HEK293 (cell line): Measurements from ENCODE around the gene ACSBG1.

Experiments used
- MZF1 ChIP-seq: fragments of 450-650 bp; formaldehyde crosslinking; IDR thresholded peaks from 2 replicates; pipeline ENCODE4 v1.5.1; 2017; ENCODE audit warnings: missing biosample characterization, missing genetic modification characterization, borderline replicate concordance
- PBX3 ChIP-seq: sonication (generic); formaldehyde crosslinking; IDR thresholded peaks from 2 replicates; pipeline ENCODE4 v1.8.1; 2022; ENCODE audit warnings: mild to moderate bottlenecking, moderate library complexity, missing genetic modification reagents
- REST ChIP-seq: fragments of 450-650 bp; formaldehyde crosslinking; IDR thresholded peaks from 2 replicates; pipeline ENCODE4 v1.5.1; 2016; ENCODE audit warnings: missing biosample characterization, missing genetic modification characterization
- SALL2 ChIP-seq: fragments of 450-650 bp; formaldehyde crosslinking; IDR thresholded peaks from 2 replicates; pipeline ENCODE4 v1.5.0; 2017; ENCODE audit warnings: missing biosample characterization, mild to moderate bottlenecking, missing genetic modification characterization, borderline replicate concordance
- SP7 ChIP-seq: fragments of 450-650 bp; formaldehyde crosslinking; IDR thresholded peaks from 2 replicates; pipeline ENCODE4 v1.5.1; 2016; ENCODE audit warnings: missing biosample characterization, missing genetic modification characterization
- ZBTB1 ChIP-seq: fragments of 450-650 bp; formaldehyde crosslinking; IDR thresholded peaks from 2 replicates; pipeline ENCODE4 v1.5.1; 2016; ENCODE audit warnings: missing biosample characterization, missing genetic modification characterization
- ZNF449 ChIP-seq: fragments of 450-650 bp; formaldehyde crosslinking; IDR thresholded peaks from 2 replicates; pipeline ENCODE4 v1.5.1; 2017; ENCODE audit warnings: missing biosample characterization, mild to moderate bottlenecking, missing genetic modification characterization, moderate library complexity
- ZNF561 ChIP-seq: fragments of 450-650 bp; IDR thresholded peaks from 2 replicates; pipeline ENCODE4 v1.5.1; 2018; ENCODE audit warnings: missing biosample characterization, missing genetic modification characterization, borderline replicate concordance
- ZNF707 ChIP-seq: fragments of 450-650 bp; formaldehyde crosslinking; IDR thresholded peaks from 2 replicates; pipeline ENCODE4 v1.5.1; 2016; ENCODE audit warnings: missing biosample characterization, missing genetic modification characterization
- TF ChIP-seq, protein P1 (sequence below): fragments of 450-650 bp; formaldehyde crosslinking; IDR thresholded peaks from 2 replicates; pipeline ENCODE4 v1.5.1; 2016; ENCODE audit warnings: missing biosample characterization, missing genetic modification characterization, low read depth
- TF ChIP-seq, protein P2 (sequence below): fragments of 450-650 bp; formaldehyde crosslinking; IDR thresholded peaks from 2 replicates; pipeline ENCODE4 v1.5.1; 2016; ENCODE audit warnings: missing biosample characterization, missing genetic modification characterization

GRCh38 chr15:78140292-78140691 lies 94.1 kb downstream of the ACSBG1 start:
- no peak for TF ChIP-seq MZF1 (tag by site-specific recombination)
- TF ChIP-seq ZBTB1 (tag by site-specific recombination), result no peak
- TF ChIP-seq REST (tag by site-specific recombination), result no peak
- TF ChIP-seq SALL2, result no peak
- TF ChIP-seq, protein P1, sequence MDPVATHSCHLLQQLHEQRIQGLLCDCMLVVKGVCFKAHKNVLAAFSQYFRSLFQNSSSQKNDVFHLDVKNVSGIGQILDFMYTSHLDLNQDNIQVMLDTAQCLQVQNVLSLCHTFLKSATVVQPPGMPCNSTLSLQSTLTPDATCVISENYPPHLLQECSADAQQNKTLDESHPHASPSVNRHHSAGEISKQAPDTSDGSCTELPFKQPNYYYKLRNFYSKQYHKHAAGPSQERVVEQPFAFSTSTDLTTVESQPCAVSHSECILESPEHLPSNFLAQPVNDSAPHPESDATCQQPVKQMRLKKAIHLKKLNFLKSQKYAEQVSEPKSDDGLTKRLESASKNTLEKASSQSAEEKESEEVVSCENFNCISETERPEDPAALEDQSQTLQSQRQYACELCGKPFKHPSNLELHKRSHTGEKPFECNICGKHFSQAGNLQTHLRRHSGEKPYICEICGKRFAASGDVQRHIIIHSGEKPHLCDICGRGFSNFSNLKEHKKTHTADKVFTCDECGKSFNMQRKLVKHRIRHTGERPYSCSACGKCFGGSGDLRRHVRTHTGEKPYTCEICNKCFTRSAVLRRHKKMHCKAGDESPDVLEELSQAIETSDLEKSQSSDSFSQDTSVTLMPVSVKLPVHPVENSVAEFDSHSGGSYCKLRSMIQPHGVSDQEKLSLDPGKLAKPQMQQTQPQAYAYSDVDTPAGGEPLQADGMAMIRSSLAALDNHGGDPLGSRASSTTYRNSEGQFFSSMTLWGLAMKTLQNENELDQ (tag by site-specific recombination), result no peak
- TF ChIP-seq, protein P2, sequence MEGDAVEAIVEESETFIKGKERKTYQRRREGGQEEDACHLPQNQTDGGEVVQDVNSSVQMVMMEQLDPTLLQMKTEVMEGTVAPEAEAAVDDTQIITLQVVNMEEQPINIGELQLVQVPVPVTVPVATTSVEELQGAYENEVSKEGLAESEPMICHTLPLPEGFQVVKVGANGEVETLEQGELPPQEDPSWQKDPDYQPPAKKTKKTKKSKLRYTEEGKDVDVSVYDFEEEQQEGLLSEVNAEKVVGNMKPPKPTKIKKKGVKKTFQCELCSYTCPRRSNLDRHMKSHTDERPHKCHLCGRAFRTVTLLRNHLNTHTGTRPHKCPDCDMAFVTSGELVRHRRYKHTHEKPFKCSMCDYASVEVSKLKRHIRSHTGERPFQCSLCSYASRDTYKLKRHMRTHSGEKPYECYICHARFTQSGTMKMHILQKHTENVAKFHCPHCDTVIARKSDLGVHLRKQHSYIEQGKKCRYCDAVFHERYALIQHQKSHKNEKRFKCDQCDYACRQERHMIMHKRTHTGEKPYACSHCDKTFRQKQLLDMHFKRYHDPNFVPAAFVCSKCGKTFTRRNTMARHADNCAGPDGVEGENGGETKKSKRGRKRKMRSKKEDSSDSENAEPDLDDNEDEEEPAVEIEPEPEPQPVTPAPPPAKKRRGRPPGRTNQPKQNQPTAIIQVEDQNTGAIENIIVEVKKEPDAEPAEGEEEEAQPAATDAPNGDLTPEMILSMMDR, result no peak
- no peak for TF ChIP-seq ZNF449 (tag by site-specific recombination)
- no peak for TF ChIP-seq ZNF561
- no peak for TF ChIP-seq ZNF707 (tag by site-specific recombination)
- TF ChIP-seq PBX3 (CRISPR knock-in tag), result no peak
- no peak for TF ChIP-seq SP7 (tag by site-specific recombination)
